CD1c-positive myeloid dendritic cell (primary cell): ENCODE measurements around the gene SLC17A3.

Experiments used
- DNase-seq: peaks from one replicate; pipeline ENCODE4 v3.0.0-alpha.2; 2016; ENCODE audit errors: extremely low spot score

Gene SLC17A3, protein sequence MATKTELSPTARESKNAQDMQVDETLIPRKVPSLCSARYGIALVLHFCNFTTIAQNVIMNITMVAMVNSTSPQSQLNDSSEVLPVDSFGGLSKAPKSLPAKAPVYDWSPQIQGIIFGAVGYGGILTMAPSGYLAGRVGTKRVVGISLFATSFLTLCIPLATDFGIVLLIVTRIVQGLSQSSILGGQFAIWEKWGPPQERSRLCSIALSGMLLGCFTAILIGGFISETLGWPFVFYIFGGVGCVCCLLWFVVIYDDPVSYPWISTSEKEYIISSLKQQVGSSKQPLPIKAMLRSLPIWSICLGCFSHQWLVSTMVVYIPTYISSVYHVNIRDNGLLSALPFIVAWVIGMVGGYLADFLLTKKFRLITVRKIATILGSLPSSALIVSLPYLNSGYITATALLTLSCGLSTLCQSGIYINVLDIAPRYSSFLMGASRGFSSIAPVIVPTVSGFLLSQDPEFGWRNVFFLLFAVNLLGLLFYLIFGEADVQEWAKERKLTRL

DNA sequence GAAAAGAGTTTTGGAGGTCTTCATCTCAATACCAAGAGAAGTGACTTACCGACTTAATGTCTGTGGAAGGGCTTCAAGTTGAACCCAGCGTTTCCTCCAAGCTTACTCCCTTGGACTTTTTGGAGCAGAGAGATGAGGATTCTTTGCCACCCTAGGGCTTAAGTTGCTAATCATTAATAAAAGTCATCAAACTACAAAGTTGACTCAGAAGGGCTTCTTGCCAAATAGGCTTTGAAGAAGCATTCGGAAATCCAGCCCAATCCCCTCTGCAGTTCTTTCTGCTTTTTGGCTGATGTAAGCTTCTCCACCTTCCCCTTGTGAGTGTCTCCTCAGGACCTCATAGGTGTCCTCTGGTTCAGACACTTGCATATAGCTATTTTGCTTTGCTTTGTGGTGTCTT is at the start of gene SLC17A3:
Gene SLC17A3 (minus strand): TSS at position 126 of the 400 bp plus-strand sequence. CDS start 5,856 bp downstream, outside the sequence.
- no peak for DNase-seq

DNA sequence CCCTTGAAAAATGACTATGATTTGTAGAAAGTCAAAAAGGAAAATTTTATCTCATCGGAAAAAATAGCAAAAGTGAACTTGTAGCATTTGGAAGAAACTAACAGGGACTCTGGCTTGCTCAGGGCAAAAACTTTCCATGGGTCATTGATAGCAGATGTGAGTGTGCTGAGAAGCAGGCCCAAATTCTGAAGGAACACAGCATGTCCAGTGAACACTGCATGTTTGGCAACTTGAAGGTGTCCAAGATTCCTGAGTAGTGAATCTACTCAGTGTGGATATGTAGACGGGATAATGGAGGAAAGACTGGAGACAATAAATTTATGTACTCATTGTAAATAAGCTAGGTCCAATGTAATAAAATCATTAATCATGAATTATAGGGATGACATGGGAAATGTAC is 48.3 kb upstream of the SLC17A3 start:
- DNase-seq = no peak

DNA sequence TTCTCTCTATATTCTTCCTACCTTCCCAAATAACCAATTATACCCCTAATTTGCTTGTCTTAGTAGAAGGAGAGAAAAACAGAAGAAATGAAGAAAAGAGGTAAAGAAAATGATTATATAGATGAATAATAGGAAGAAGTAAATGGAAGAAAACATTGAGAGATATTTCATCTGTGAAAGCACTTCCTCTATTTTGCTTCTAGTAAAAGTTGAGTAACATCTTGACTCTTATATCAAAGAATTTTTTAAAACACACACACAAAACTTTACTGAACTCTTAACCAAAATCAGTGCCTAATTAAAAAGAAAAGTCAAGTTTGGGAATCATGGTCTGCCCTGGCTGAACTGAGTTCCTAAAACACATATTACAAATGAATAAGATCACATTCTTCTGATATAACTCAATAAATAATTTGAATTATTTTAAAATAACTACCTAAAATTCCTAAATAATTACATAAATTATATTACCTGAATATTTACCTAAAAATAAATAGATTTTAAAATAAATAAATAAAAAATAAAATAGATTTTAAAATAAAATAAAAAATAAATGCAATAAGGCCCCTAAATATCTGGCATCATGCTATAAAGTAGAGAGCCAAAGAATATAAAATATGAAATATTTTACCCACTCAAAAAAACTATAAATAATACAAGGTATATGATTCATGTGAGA is 47.6 kb upstream of the SLC17A3 start:
- no peak for DNase-seq

DNA sequence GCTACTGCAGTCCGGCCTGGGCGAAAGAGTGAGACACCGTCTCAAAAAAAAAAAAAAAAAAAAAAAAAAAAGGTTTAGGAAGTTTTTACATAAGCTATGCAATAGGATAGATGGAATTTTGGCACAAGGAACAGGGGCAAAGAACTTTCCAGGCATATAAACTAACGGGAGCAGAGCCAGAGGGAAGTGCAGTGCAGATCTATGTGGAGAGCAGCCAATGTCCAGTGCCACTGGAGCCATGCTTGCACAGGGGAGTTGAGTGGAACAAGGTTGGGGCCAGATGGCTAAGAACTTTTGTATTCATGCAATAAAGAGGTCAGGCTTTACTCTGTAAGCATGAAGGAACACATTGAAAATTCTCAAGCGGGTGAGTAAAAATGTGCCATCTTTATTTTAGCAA is 45.6 kb upstream of the SLC17A3 start:
- no peak for DNase-seq

DNA sequence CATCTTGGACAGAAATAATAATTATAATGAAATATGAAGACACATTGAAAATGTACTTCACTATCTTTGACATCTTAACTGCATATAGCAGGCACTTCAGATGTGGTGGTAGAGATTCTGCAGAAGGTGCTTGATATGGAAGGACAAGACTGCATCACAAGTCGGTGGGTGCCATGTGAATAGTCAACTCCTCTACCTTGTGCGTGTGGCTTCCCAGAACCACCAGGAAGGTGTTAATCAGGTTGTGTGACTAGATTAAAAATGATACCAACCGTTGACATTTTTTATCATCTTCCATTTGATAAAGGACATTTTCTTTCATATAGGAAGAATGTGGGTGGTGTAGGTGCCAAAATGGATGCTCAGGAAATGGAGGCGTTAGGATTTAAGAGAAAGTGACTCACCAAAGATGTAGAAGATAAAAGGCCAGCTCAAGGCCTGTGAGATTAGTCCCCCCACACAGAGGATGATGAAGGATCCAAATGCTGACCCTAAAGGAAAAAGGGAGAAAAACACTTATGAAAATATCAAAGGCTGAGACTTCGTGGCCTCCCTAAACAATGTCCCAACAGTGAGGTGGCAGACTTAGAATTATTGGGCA is 44.1 kb upstream of the SLC17A3 start:
- DNase-seq = no peak

DNA sequence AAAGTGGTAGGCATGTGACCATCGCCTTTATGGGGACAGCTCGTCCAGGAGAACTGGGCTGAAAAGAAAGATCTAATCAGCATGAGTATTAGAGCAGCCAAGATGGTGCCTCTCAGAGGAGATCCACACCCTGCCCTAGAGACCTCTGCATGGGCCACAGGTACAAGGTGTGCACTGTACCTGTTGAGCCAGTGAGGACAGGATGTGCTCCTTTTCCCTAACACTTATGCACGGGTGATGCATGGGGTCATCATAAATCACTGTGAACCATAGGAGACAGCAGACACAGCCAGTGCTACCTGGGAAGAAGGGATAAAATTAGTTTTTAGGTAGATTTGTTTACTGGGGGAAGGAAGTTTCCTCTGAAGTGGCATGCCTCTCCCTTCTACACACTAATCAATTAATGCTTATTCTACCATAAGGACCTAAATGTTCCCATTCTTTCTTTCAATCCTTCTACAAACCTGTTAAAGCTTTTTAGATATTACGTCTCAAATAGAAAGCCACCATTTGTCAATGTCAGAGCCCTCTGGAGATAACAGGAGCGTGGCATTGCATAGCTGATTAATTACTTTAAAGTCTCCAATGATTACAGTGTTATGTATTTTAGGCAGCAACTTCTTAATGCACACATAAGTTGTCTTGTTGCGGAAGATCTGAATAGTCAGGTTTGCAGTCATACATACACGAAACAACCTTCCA is 42.9 kb upstream of the SLC17A3 start:
- DNase-seq = no peak

DNA sequence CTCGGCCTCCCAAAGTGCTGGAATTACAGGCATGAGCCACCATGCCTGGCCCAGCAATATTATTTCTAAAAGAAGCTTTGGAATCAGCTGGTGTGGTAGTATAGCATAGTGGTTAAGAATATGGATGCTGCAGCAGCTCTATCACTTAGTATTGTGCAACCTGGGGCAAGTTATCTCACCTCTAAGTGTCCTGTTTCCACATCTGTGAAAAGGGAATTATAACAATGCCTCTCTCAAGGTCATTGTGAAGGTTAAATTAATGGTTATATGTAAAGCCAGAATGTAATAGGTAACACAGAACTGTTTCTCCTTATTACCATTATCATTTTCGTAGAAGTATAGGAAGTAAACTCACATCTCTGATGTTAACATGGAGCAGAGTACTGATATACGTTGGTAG is 42.3 kb upstream of the SLC17A3 start:
- no peak for DNase-seq

DNA sequence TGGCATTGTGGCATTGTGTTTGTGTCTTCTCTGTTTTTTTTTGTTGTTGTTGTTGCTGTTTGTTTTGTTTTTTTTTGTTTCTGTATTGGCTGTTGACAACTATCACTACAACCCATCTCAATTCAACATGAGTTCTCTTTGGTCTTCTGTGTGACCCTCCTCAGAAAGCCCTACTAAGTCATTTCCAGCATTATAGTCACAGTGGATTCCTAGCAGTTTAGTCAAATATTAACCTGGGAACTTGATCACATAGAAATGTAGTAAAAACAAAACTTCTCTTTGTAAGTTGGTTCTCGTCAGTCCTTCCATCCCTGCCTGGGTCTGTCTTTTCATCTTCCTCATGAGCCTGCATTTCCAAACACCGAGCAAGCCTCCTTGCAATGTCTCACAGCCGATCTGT is 39.7 kb upstream of the SLC17A3 start:
- DNase-seq = no peak

DNA sequence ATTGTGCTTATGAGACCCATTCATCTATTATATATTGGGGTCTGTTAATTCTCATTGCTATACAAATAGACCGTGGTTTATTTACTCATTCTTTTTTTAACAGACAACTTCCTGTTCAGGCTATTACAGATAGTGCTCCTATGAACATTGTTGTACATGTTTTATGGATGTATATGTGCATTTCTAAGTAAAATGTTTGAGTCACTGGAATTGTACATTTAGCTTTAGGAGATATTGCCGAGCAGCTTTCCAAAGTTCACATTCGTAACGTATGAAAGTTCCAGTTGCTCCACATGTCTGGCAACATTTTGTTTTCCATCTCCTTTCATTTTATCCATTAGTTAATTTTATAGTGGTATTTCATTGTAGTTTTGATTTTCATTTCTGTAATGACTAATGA is 37.3 kb upstream of the SLC17A3 start:
- no peak for DNase-seq

DNA sequence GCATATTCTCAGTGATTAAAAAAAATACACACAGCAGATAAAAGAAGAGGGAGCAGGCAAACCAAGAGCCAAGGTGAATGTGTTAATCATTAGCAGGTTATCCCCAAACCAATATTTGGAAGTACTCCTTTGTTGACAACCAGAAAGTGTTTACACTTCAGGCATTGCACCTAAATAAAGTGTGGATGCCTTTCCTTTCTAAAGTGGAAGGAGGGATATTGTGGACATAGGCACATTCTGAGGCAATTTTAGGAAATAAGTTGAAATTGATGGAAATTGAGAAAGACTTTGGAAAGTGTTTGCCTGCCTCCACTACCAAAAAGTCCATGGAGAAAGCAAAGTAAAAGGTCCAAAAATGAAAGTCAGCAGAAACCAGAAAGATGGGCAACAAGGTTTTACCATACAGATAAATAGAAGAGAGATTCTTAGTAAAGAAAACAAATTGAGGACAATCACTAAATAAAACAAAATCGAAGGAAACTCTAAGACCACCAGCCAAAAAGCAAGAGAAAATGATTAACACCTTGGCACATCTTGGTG is 33.5 kb upstream of the SLC17A3 start:
- DNase-seq = no peak

DNA sequence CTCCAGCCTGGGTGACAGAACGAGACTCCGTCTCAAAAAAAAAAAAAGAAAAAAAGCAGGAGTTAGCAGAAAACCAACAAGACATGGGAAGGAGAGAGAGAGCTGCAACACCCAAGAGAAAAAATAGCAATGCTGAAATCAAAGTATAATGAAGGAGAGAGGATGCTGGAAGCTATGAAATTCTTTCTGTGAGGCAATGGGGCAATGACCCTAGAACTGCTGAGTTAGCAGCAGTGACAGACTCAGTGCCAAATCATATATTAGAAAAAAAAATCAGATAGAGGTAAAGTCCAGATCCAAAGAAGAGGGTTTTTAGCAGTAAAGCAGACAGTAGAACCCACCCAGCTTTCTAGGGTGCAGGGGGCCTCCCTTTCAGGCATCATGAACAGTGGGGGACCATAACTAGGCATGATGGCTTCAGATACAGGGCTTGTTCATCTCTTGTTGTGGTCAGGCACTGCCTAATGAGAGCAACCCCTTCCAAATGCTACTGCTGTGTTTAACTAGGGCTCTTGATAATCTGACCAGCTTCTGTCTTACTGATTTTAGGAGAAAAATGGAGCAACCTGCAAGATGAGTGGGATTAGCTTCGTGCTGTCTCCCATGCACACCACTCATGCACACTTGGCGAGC is 29.5 kb upstream of the SLC17A3 start:
- no peak for DNase-seq

DNA sequence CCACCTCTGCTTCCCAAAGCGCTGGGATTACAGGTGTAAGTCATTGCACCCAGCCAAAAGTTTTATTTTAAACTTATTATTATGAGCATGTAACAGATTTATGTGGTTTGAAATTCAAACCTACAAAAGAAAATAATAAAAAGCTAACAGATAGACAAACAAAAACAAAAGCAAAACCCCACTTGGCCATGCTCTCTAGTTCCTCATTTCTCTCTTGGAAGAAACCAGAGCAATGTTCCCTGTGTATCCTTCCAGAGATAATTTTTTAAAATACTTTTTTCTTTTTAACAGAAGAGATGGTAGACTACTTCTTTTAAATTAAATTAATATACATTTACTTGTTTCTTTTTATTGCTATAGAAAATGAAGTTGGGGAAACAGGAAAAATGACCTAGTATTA is 28.0 kb upstream of the SLC17A3 start:
- no peak for DNase-seq

DNA sequence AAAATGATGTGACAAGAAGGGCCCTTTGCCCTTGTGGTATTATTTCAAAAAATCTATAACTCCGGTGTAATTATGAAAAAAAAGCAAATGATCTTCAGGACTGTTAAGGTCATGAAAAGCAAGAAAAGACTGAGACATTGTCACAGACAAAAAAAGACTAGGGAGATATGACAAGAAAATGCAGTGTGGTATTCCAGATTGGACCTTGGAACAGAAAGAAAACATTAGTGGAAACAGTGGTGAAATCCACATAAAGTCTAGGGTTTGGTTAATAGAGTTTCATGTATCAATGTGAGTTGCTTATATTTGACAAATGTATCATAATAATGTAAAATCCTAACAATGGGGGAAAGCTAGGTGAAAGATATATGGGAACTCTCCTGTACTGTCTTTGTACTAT is 26.8 kb upstream of the SLC17A3 start:
- DNase-seq = no peak

DNA sequence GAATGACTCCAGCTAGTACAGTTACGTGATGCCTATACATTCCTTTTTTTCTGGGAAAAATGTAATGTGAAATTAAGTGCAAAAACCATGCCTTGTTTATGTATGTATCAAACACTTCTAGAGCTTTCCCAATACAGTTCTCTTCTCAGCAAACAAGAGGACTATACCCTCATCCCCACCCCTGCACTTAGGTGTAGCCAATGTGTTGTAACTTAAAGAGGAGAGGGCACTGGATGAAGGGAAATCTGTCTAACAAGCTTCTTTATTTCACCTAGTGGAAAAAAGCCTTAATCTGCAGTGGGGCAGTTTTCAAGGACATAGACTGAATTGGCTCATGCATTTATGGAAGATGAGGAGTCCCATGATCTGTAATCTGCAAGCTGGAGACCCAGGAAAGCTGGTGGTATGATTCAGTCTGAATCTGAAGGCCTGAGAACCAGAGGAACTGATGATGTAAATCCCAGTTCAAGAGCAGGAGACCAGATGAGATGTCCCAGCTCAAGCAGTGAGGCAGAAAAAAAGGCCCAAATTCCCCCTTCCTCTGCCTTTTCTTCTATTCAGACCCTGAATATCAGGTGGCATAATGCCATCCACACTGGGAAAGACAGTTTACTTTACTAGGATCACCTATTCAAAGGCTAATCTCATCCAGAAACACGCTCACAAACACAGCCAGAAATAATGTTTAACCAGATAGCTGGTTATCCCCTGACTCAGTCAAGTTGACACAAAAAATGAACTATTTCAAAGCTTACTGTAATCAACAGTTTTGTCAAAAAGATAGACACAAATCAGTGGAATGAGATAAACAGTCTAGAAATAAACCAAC is 25.8 kb upstream of the SLC17A3 start:
- no peak for DNase-seq

DNA sequence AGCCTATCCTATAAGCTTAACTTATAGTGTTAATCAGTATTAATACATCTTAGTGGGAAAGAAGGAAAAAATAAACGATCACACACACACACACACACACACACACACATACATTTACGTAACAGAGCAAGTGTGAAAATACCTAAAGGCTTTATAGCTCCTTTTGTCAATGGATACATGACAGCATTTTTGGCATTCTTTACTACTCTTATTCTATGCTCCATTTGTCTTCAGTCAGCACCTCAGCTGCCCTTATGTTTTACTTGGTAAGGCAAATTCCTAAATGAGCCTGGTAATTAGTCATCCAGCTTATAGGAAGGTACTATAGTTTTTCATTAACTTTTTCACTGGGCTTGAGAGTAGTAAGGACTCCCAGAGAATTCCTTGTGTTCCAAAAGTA is 25.1 kb upstream of the SLC17A3 start:
- no peak for DNase-seq

DNA sequence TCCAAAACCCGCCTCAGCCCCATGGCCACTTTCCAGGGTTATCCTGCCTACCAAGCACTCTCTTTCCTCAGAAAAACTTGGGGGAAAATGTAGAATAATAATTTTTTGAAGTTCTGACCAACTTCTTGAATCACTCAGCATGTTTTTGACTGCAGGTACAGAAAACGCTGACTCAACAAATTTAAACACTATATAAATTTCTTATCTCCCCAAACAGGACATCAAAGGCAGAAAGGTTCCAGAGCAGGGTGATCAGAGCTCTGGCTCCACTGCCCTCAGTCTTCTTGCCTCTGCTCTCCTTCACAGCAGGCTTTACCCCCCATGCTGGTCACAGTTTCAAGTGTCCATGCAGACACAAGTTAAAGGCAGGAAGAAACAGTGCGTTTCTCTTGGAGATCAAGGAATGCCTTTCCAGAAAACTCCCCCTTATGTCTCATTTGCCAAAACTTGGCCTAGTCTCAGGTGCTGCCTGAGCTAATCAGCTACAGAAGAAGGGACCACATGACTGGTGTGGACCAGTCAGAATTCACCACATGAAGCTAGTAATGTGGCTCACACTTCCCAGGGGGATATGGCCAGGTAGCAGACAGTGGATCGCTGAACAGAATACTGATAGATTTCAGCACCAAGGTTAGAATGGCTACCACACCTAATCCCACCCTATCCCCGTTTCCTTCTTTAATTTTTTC is 24.4 kb upstream of the SLC17A3 start:
- no peak for DNase-seq

DNA sequence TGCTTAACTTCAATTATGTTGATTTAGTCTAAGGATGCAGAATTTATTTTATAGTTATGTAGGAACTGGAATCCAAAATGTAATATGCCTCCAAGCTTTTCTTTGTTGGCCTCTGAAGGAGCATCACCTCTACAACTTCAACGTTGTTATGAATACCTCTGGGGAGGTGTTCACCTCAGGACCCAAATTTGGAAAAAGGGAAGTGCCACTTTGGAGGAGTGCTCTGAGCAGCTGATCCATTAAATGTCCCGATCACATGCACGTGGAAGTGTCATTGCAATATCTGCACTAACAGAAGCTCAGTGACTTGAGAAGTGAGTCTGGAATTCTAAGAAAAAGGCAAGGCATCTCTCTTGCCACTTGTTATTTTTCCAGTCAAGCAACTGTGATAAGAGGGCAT is 22.2 kb upstream of the SLC17A3 start:
- no peak for DNase-seq

DNA sequence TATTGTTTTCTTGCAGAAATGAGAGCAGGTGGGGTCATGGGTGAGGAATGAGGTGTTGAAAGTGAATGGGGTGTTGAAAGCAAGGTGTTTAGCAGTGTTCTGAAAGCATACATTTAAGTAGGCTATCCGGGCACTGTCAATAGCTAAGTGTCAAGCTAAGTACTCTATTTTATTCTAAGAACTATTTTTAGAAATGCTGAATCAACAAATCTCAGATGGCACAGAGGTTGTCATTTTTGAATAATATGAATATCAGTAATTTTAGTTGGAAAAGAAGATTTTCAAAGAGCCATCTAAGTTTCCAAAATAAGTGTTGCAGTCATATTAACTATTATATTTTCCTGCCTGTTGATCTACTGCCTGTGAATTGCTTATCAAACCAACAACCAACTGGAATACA is 21.7 kb upstream of the SLC17A3 start:
- DNase-seq = no peak

DNA sequence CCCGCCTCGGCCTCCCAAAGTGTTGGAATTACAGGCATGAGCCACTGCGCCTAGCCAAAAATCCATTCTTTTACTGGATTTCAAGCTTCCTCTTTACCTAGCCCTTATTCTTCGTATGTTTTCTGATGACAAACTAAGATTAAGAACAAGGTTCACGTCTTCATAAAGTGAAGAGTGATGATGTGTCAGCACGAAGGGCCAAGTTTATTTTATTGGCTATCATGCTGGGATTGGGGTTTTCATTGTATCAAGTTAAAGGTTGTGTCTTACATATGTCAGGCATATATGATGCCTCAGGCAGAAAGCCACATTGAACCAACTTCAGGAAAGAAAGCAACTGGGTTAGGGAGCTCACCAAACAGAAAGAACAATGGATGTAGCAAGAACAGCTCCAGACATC is 19.7 kb upstream of the SLC17A3 start:
- no peak for DNase-seq

DNA sequence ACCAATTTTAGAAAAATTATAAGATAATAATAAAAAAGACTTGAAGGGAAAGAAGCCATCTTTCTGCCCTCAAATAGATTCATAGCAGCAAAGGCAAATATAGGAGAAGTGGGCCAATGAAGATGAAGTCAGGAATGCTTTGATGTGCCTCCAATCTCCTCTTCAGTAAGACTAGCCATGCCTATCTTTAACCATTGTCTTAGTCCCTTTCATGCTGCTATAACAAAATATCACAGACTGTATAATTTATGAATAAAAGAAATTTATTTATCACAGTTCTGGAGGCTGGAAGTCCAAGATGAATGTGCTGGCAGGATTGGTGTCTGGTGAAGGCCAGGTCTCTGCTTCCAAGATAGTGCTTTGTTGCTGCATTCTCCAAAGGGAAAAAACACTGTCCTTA is 18.8 kb upstream of the SLC17A3 start:
- no peak for DNase-seq
